B cell (primary cell): ENCODE measurements around the gene DHRS4L2. TPM values are rescaled to one million over a fixed set of nuclear protein-coding genes. Genes with fewer than 3 reads are reported as not detected.
"Not testable (repeated sequence)": the region's sequence is repeated elsewhere in the genome, so short reads cannot be mapped to it uniquely, and the experiment has no call there.

Experiments used
- ATAC-seq: fragments of 200-7000 bp; cut with Tn5 transposase; one replicate; pipeline ENCODE4 v1.10.0; 2021; ENCODE audit warnings: low read depth, mild to moderate bottlenecking, moderate number of reproducible peaks, moderate library complexity
- CTCF ChIA-PET: fragments of 350-600 bp; sonication (Branson Sonifier 250); formaldehyde crosslinking; loops from one replicate; lab custom pipeline; 2021; ENCODE audit warnings: antibody characterized with exemption, inconsistent platforms; lab: Charles Lee
- POLR2A ChIA-PET: fragments of 350-600 bp; sonication (Branson Sonifier 250); formaldehyde crosslinking; loops from one replicate; lab custom pipeline; 2021; ENCODE audit warnings: antibody characterized with exemption; lab: Charles Lee
- DNase-seq: peaks from one replicate; pipeline ENCODE4 v3.0.0; 2013
- H2AFZ ChIP-seq: 2 replicates; pipeline ENCODE4 v1.6.1; 2012; ENCODE audit warnings: mild to moderate bottlenecking, low read depth, low read length; ENCODE audit not compliant: insufficient read depth, poor library complexity, severe bottlenecking
- H3K27ac ChIP-seq, 2 donors: 1 replicate in 1 of 2; 2 replicates in 1 of 2; pipeline ENCODE4 v1.5.1; 2012 to 2013; ENCODE audit warnings: low read length in 2 of 2, mild to moderate bottlenecking in 2 of 2, moderate library complexity in 1 of 2
- H3K27me3 ChIP-seq, 4 experiments: fragments of 200-600 bp in 1 of 4; sonication (generic) in 1 of 4; replicated peaks in 1 of 4; 1 replicate in 2 of 4; 2 replicates in 2 of 4; pipeline versions ENCODE4 v1.6.1 to v1.7.0; 2013 to 2016; ENCODE audit warnings: low read length in 3 of 4, mild to moderate bottlenecking in 2 of 4, mixed read lengths in 1 of 4, moderate library complexity in 1 of 4; ENCODE audit not compliant: insufficient read depth in 4 of 4, control insufficient read depth in 3 of 4; ENCODE audit errors: control extremely low read depth in 1 of 4
- H3K36me3 ChIP-seq, 2 experiments: replicated peaks in 1 of 2; 1 replicate in 1 of 2; 2 replicates in 1 of 2; pipeline versions ENCODE4 v1.6.1 to v1.7.1; 2013; ENCODE audit warnings: low read length in 1 of 2; ENCODE audit not compliant: insufficient read depth in 2 of 2, control insufficient read depth in 1 of 2; ENCODE audit errors: control extremely low read depth in 1 of 2, extremely low read depth in 1 of 2
- H3K4me1 ChIP-seq, 2 donors: fragments of 200-600 bp in 1 of 2; sonication (generic) in 1 of 2; 1 replicate in 1 of 2; 2 replicates in 1 of 2; pipeline versions ENCODE4 v1.5.1 to v1.6.1; 2013 to 2017; ENCODE audit warnings: low read length in 2 of 2; ENCODE audit not compliant: control insufficient read depth in 2 of 2, insufficient read depth in 2 of 2
- H3K4me2 ChIP-seq: replicated peaks from 2 replicates; pipeline ENCODE3; 2012; ENCODE audit warnings: mild to moderate bottlenecking, low read depth, low read length; ENCODE audit not compliant: poor library complexity, severe bottlenecking
- H3K4me3 ChIP-seq, 5 experiments: fragments of 200-600 bp in 1 of 5; sonication (generic) in 1 of 5; 1 replicate in 3 of 5; 2 replicates in 2 of 5; pipeline versions ENCODE4 v1.5.1 to v1.7.0; 2011 to 2016; ENCODE audit warnings: low read length in 4 of 5, mild to moderate bottlenecking in 4 of 5, low read depth in 2 of 5, control low read depth in 1 of 5, moderate library complexity in 1 of 5; ENCODE audit not compliant: insufficient read depth in 1 of 5; ENCODE audit errors: control extremely low read depth in 1 of 5, extremely low read depth in 1 of 5
- H3K79me2 ChIP-seq: fragments of 200-600 bp; sonication (generic); one replicate; pipeline ENCODE4 v1.6.0; 2016; ENCODE audit warnings: low read length; ENCODE audit not compliant: control insufficient read depth, insufficient read depth
- H3K9ac ChIP-seq: fragments of 200-600 bp; sonication (generic); 2 replicates; pipeline ENCODE4 v1.6.1; 2017; ENCODE audit warnings: mild to moderate bottlenecking, low read length, moderate library complexity
- H3K9me3 ChIP-seq, 3 donors: one replicate each; pipeline versions ENCODE4 v1.6.1 to v1.7.1; 2013; ENCODE audit warnings: low read length in 2 of 3; ENCODE audit not compliant: control insufficient read depth in 2 of 3, insufficient read depth in 1 of 3; ENCODE audit errors: control extremely low read depth in 1 of 3
- H4K20me1 ChIP-seq: 2 replicates; pipeline ENCODE4 v1.6.0; 2012; ENCODE audit warnings: mild to moderate bottlenecking, low read length; ENCODE audit not compliant: insufficient read depth, control insufficient read depth, poor library complexity, severe bottlenecking
- H3K27ac Mint-ChIP-seq: one replicate; pipeline ENCODE4 v1.8.0; 2021; ENCODE audit warnings: mixed read lengths
- H3K27me3 Mint-ChIP-seq: one replicate; pipeline ENCODE4 v1.8.0; 2021; ENCODE audit warnings: mixed read lengths
- H3K4me1 Mint-ChIP-seq: one replicate; pipeline ENCODE4 v1.8.0; 2021; ENCODE audit warnings: mixed read lengths
- H3K4me3 Mint-ChIP-seq: one replicate; pipeline ENCODE4 v1.8.0; 2021; ENCODE audit warnings: mixed read lengths
- H3K9me3 Mint-ChIP-seq: one replicate; pipeline ENCODE4 v1.8.0; 2022; ENCODE audit warnings: mixed read lengths; ENCODE audit not compliant: insufficient read depth
- EZH2 ChIP-seq: IDR thresholded peaks from 2 replicates; pipeline ENCODE4 v1.6.1; 2012; ENCODE audit warnings: borderline replicate concordance, low read depth, mild to moderate bottlenecking, moderate library complexity, low read length; ENCODE audit not compliant: insufficient read depth, poor library complexity, severe bottlenecking
- WGBS: methylation state at CpG from one replicate; pipeline ENCODE4 v1.1.5; 2013; ENCODE audit warnings: missing lambda C conversion rate; ENCODE audit not compliant: insufficient coverage; 5-methylcytosine and 5-hydroxymethylcytosine counted together
- intact Hi-C: fragments of 100-400 bp; cut with micrococcal nuclease; formaldehyde crosslinking; loops from one replicate; pipeline ENCODE4 v1.10.0; 2022
- polyA plus RNA-seq: library from polyadenylated mRNA; depleted of rRNA; stranded (reverse); fragments of >200 nt; gene quantifications from 2 replicates; pipeline ENCODE4 v1.2.3, GENCODE V29; 2012
- total RNA-seq, 2 donors: library from RNA; stranded (reverse); fragments of 120-200 nt in 1 of 2; gene quantifications; 1 replicate in 1 of 2; 2 replicates in 1 of 2; pipeline versions ENCODE4 v1.2.3 to v1.2.4, GENCODE V29; 2013 to 2022
- TF ChIP-seq, protein P1 (sequence below): fragments of 200-600 bp; IDR thresholded peaks from one replicate; pipeline ENCODE4 v1.8.0; 2022; ENCODE audit warnings: antibody characterized with exemption, mild to moderate bottlenecking

Gene DHRS4L2
- total and polyA plus RNA-seq, 2 donors (not counting 1 experiment from before 2014, with no cell fraction given) = 11.2 to 16.3 TPM

DNA sequence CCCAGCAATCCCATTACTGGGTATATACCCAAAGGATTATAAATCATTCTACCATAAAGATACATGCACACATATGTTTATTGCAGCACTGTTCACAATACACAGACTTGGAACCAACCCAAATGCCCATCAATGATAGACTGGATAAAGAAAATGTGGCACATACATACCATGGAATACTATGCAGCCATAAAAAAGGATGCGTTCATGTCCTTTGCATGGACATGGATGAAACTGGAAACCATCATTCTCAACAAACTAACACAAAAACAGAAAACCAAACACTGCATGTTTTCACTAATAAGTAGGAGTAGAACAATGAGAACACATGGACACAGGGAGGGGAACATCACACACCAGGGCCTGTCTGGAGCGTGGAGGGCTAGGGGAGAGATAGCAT, 42.6 kb downstream of the DHRS4L2 start:
- H3K4me3 Mint-ChIP-seq, H3K36me3 ChIP-seq, H3K9ac ChIP-seq, H3K27ac ChIP-seq, H3K79me2 ChIP-seq, H3K27ac Mint-ChIP-seq, H3K4me3 ChIP-seq, H3K27me3 Mint-ChIP-seq, H3K4me1 ChIP-seq, H3K4me1 Mint-ChIP-seq, H3K27me3 ChIP-seq, H3K4me2 ChIP-seq, H4K20me1 ChIP-seq, DNase-seq, H3K9me3 ChIP-seq, ATAC-seq, H3K9me3 Mint-ChIP-seq, H2AFZ ChIP-seq: not testable (repeated sequence)
- POLR2A ChIA-PET = interaction anchor here (0.6 kb wide), 1 partner anchor 623 kb away, joined by 3 read pairs; no protein-coding TSS in a partner anchor
- WGBS = no CpG with 5 or more reads among the region's 2 CpGs
- CTCF ChIA-PET = interaction anchor here (1.0 kb wide), 1 partner anchor 77 kb away, joined by 3 read pairs; no protein-coding TSS in a partner anchor
- intact Hi-C loops = loop anchor here (10.0 kb wide), 1 partner anchor 467 kb away; the partner anchor contains the start of gene AP1G2

DNA sequence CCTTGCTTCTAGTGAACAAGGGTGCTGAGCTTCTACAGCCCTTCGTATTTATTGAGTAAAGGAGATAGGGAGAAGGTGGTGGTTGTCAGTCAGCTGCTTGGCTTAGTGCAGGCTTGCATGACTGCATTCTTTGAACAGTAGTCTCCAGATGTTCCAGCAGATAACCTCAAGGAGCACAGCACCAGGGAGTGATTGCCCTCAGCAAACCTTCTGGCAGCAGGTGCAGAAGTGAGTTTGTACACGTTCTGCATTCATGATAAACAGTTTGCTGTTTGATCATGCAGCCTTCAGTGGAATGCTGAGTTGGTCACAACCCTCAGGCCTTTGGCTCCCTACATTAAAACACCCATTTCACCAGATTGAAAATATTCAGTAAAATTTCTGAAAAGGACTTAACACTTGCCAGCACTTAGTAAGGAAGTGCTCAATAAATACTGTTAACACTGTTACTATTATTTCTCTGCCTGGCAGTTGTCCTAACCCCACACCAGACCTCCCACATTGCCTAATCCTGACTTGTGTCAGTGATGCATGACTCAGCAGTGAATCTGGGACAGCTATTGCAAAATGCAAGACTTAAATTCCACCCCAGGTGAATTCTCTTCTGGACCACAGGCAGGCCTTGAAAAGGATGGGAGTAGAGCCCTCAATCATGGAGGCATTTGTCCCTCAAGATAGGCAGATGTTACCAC, 44.1 kb downstream of the DHRS4L2 start:
- CTCF ChIA-PET = no interaction called here
- Histone ChIP-seq H3K4me3 (no peak overlapping the region), H3K79me2 (no peaks in the 10 kb centered on the region), H3K9me3 (peaks cover 2 to 9% (median 5%) of the 10 kb centered on the region in 3 donors), H3K4me2 (no peak overlapping the region), H3K27ac (no peak overlapping the region), H4K20me1 (no peaks in the 10 kb centered on the region), H2AFZ (no peak overlapping the region), H3K27me3 (no peaks in the 10 kb centered on the region), H3K4me1 (peaks cover 0 to 9% of the 10 kb centered on the region in 2 donors), H3K36me3 (no peaks in the 10 kb centered on the region), H3K9ac (no peak overlapping the region)
- Mint-ChIP-seq H3K9me3 (peaks cover 6% of the 10 kb centered on the region), H3K4me3 (no peak overlapping the region), H3K27ac (no peak overlapping the region), H3K4me1 (peaks cover 10% of the 10 kb centered on the region), H3K27me3 (no peaks in the 10 kb centered on the region)
- 86% methylated on average over 2 of the region's 2 CpGs for WGBS
- POLR2A ChIA-PET = no interaction called here
- no peak for TF ChIP-seq EZH2
- TF ChIP-seq, protein P1, sequence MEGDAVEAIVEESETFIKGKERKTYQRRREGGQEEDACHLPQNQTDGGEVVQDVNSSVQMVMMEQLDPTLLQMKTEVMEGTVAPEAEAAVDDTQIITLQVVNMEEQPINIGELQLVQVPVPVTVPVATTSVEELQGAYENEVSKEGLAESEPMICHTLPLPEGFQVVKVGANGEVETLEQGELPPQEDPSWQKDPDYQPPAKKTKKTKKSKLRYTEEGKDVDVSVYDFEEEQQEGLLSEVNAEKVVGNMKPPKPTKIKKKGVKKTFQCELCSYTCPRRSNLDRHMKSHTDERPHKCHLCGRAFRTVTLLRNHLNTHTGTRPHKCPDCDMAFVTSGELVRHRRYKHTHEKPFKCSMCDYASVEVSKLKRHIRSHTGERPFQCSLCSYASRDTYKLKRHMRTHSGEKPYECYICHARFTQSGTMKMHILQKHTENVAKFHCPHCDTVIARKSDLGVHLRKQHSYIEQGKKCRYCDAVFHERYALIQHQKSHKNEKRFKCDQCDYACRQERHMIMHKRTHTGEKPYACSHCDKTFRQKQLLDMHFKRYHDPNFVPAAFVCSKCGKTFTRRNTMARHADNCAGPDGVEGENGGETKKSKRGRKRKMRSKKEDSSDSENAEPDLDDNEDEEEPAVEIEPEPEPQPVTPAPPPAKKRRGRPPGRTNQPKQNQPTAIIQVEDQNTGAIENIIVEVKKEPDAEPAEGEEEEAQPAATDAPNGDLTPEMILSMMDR = no peak
- intact Hi-C loops = loop anchor here (10.0 kb wide), 1 partner anchor 468 kb away; the partner anchor contains the start of gene AP1G2
- ATAC-seq (no peak), DNase-seq (no peak)

DNA sequence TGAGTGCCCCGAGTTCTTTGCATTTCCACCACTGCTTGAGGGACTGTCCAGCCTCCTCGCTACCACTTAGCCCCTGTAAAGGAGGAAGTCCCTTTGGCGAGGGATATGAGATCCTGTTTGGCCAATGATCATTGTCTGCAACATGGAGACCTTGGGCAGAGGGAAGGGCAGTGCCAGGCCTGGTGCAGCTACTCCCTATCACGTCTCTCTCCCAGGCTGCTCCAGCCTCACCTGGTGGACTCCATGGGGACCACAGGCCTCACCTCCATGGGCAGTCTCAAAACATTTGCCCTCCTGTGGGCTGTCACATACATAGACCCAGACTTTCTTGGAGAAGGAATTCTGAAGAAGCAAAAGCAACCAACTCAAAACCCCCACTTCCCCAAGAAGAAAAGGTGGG, 47.0 kb downstream of the DHRS4L2 start:
- not testable (repeated sequence) for H3K4me1 ChIP-seq, H4K20me1 ChIP-seq, H3K27ac ChIP-seq, H3K9me3 ChIP-seq, H3K27me3 ChIP-seq, H3K36me3 ChIP-seq, DNase-seq, H3K27me3 Mint-ChIP-seq, H3K9me3 Mint-ChIP-seq, H3K79me2 ChIP-seq, ATAC-seq, H3K4me1 Mint-ChIP-seq
- H3K4me2 ChIP-seq = peak overlapping the region; percentile 78
- H3K27ac Mint-ChIP-seq = peak overlapping the region; percentile 32
- H2AFZ ChIP-seq = peak overlapping the region; percentile 92
- H3K9ac ChIP-seq = peak overlapping the region; percentile 84
- no CpG with 5 or more reads among the region's 4 CpGs for WGBS
- intact Hi-C loops = loop anchor here (1.0 to 10.0 kb wide), 4 partner anchors 21 to 471 kb away; partner anchors contain the start of genes AP1G2 and DHRS4L2
- ChIA-PET CTCF (interaction anchor here (1.0 kb wide), 2 partner anchors 73 to 404 kb away, joined by 3 to 6 read pairs; no protein-coding TSS in a partner anchor), POLR2A (interaction anchor here (0.6 kb wide), 1 partner anchor 1438 kb away, joined by 3 read pairs; the partner anchor contains the start of gene ABHD4)
- H3K4me3 ChIP-seq = peak overlapping the region in 3 of 5 experiments; percentile 57 to 77 (median 59)
- H3K4me3 Mint-ChIP-seq = peak overlapping the region; percentile 98
